ENCODE measurements around the gene MARCHF11. TPM values are rescaled to one million over a fixed set of nuclear protein-coding genes. Genes with fewer than 3 reads are reported as not detected.

Gene MARCHF11
- total RNA-seq, 1 donor from 2014 or later: not detected

DNA sequence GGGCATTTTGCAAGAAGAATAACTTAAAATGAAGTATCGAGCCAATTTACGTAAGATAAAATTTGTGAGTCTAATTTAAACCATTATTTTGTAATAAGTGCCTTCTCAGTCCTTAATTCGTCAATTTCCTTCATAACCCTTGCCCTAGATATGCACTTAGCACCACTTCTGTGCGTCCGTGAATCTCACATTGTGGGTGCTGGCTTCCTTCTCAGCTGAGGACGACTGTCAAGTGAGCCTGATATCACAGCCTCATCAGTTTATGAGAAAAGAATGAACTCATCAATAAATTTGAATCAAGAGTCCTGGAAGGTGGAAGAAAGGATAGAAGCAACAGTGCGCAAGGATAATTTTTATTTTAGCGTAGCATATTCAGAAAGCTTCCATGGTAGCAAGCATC lies 64.5 kb downstream of the MARCHF11 start:
- Histone ChIP-seq H3K27me3 (ENCODE audit: low read depth) (no peaks in the 10 kb centered on the region), H3K27ac (no peak overlapping the region), H3K4me3 (no peak overlapping the region), H3K36me3 (no peaks in the 10 kb centered on the region), H3K9me3 (no peaks in the 10 kb centered on the region), H3K4me1 (no peaks in the 10 kb centered on the region)
- DNase-seq (no peak), ATAC-seq (no peak)
- TF ChIP-seq, protein P1, sequence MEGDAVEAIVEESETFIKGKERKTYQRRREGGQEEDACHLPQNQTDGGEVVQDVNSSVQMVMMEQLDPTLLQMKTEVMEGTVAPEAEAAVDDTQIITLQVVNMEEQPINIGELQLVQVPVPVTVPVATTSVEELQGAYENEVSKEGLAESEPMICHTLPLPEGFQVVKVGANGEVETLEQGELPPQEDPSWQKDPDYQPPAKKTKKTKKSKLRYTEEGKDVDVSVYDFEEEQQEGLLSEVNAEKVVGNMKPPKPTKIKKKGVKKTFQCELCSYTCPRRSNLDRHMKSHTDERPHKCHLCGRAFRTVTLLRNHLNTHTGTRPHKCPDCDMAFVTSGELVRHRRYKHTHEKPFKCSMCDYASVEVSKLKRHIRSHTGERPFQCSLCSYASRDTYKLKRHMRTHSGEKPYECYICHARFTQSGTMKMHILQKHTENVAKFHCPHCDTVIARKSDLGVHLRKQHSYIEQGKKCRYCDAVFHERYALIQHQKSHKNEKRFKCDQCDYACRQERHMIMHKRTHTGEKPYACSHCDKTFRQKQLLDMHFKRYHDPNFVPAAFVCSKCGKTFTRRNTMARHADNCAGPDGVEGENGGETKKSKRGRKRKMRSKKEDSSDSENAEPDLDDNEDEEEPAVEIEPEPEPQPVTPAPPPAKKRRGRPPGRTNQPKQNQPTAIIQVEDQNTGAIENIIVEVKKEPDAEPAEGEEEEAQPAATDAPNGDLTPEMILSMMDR (IDR thresholded peaks at IDR 0.05): no peak
- intact Hi-C loops (cut with DNase I): no loop called here

DNA sequence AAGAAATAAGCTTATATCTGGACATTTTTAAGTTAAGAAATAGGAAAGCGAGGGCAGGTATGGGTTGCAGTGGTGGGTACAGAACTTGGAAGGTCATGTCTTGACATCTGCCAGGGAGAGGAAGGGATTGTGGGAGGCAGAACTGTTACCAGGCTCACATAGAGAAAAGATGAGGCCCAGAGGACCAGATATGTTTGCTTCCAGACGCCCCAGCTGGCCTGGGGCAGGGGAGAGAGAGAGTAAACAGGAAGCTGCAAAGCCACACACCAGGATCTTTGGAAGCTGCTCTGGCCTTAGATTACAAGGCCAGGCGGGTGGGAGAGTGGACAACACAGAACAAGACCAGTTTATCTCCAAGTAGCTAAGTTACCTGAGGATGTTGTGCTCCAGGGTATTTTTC lies 71.2 kb downstream of the MARCHF11 start:
- TF ChIP-seq, protein P1 (IDR thresholded peaks at IDR 0.05): no peak
- Histone ChIP-seq H3K27me3 (ENCODE audit: low read depth) (no peaks in the 10 kb centered on the region), H3K4me1 (no peaks in the 10 kb centered on the region), H3K36me3 (no peaks in the 10 kb centered on the region), H3K9me3 (no peaks in the 10 kb centered on the region), H3K4me3 (no peak overlapping the region), H3K27ac (no peak overlapping the region)
- intact Hi-C loops (cut with DNase I): no loop called here
- no peak for DNase-seq
- ATAC-seq: no peak

DNA sequence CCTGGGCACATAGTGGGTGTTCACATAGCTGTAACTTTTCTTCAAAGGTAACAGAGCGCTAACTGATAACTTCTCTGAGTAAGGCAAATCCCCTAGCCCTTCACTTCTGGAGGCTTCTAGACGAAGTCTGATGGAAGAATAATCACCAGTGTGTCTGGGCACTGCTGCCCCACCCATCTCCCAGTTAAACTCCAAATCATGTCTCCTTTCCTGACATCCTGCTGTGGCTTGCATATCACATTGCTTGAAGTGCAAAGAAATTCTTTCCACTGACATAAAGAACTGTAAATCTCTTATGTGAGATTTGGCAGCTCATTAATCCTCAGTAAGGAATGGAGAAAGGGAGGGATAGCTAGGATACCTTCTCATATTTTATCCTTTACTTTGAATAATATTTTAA lies 74.6 kb downstream of the MARCHF11 start:
- H3K27ac ChIP-seq: no peak overlapping the region
- no peaks in the 10 kb centered on the region for H3K36me3 ChIP-seq
- H3K9me3 ChIP-seq: no peaks in the 10 kb centered on the region
- H3K4me1 ChIP-seq: no peaks in the 10 kb centered on the region
- H3K27me3 ChIP-seq (ENCODE audit: low read depth): no peaks in the 10 kb centered on the region
- H3K4me3 ChIP-seq: no peak overlapping the region
- TF ChIP-seq, protein P1 (IDR thresholded peaks at IDR 0.05): no peak
- intact Hi-C loops (cut with DNase I): no loop called here
- DNase-seq (no peak), ATAC-seq (no peak)

DNA sequence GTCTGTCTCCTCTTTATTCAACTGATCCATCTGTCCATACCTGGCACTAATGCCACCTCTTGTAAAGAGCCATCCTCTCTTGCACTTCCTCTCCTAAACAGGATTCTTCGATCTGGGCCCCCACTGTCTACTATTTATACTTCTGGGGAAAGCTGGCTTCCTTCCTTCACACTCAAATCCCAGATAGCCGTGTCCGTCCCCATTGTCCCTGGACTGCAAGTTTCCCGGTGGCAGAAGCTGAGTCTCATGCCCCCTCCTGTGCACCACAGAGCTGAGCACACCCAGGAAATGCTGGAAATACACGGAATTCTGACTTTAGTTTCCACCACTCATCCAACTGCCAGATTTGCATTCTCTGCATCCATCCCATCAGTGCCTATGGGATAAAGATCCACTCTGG lies 84.0 kb downstream of the MARCHF11 start:
- TF ChIP-seq, protein P1 (IDR thresholded peaks at IDR 0.05): no peak
- no peaks in the 10 kb centered on the region for H3K9me3 ChIP-seq
- H3K27ac ChIP-seq: no peak overlapping the region
- no peaks in the 10 kb centered on the region for H3K27me3 ChIP-seq (ENCODE audit: low read depth)
- intact Hi-C loops (cut with DNase I): no loop called here
- no peak for DNase-seq
- no peaks in the 10 kb centered on the region for H3K36me3 ChIP-seq
- no peaks in the 10 kb centered on the region for H3K4me1 ChIP-seq
- no peak for ATAC-seq
- no peak overlapping the region for H3K4me3 ChIP-seq

DNA sequence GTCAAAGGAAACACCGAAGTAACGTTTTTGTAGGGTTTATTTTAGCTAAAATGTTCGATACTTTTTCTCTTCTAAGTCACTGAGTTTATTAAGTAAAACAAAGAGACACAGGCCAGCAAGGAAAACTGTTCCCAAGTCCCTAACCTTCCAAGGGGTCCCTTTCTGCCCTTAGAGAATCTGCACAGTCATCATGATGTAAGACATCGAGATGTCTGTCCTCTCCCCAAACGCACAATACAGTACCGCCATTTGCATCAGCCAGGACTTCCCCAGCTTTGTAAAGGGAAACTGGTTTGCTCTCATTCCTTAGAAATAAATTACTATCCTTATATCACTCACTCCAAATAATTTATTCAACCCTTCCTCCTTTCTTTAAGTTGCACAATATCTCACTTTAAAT lies 89.3 kb downstream of the MARCHF11 start:
- no peaks in the 10 kb centered on the region for H3K9me3 ChIP-seq
- intact Hi-C loops (cut with DNase I): no loop called here

More for the DNA sequence above, 89.3 kb downstream of the MARCHF11 start:
- DNase-seq: no peak
- H3K4me1 ChIP-seq: no peaks in the 10 kb centered on the region
- no peaks in the 10 kb centered on the region for H3K27me3 ChIP-seq (ENCODE audit: low read depth)
- H3K36me3 ChIP-seq: no peaks in the 10 kb centered on the region
- H3K4me3 ChIP-seq: no peak overlapping the region
- no peak overlapping the region for H3K27ac ChIP-seq
- TF ChIP-seq, protein P1 (IDR thresholded peaks at IDR 0.05): no peak
- no peak for ATAC-seq

All from lower lobe of right lung (tissue), 2 donors.